Panc1 (cell line): ENCODE measurements around the gene SEC22C.

Source experiments
- CTCF ChIP-seq: fragments of 450-650 bp; IDR thresholded peaks from 2 replicates; pipeline ENCODE4 v1.5.1; 2017; ENCODE audit warnings: mild to moderate bottlenecking
- SIN3A ChIP-seq: IDR thresholded peaks from 2 replicates; pipeline ENCODE4 v1.6.1; 2012; ENCODE audit warnings: low read depth, mild to moderate bottlenecking, low read length, moderate library complexity, borderline replicate concordance; ENCODE audit not compliant: insufficient read depth

- TF ChIP-seq SIN3A (no peak), CTCF (no peak)
Measured at GRCh38 chr3:42505849-42506410, 75.8 kb downstream of the SEC22C start.
